GM19372 (cell line): ENCODE data around the gene CRTAC1.

Experiments
- ATAC-seq: cut with Tn5 transposase; IDR thresholded peaks from one replicate; pipeline ENCODE4 v1.9.1; 2021; ENCODE audit warnings: mild to moderate bottlenecking, low read depth, moderate library complexity; ENCODE audit not compliant: unreplicated experiment

Gene CRTAC1

DNA sequence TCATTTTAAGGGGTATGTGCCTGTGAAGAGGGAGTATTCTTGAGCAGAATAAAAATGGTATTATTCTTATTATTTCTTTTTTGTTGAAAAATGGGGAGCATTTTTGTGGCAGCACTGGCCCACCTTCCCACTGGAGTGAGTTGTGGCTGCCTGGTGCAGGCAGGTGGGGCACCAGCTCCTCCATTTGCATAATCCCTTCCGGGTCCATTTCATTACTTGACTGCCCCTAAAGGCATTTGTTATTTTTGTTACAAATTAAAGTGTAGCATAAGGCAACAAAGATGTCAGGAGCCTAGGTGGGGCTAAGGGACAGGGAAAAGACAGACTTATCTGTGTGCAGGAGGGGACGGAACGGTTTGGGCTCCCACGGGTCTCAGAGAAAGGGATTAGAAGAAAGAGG, 154.0 kb downstream of the CRTAC1 start:
- ATAC-seq = no peak

DNA sequence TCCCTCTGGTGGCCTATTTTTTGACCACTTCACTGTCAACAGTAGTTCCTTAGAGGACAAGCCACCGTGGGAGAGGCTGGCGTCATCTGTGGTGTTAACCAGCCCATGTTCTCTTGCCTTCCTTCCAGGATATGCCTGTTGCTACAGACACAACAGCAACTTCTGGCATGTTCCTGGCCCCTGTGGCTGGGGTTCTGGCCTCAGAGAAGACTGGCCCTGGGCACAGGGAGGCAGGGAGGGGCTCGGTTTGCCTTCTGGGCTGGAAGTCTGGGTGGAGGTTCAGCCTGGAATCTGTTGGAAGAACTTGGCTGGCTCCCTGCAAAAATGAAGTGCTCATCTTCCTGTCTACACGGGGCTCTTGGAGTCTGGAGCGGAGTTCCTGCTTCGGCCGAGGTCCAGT, 155.0 kb downstream of the CRTAC1 start:
- ATAC-seq = no peak

GRCh38 chr10:97874332-97874731, 156.1 kb downstream of the CRTAC1 start:
- no peak for ATAC-seq

DNA sequence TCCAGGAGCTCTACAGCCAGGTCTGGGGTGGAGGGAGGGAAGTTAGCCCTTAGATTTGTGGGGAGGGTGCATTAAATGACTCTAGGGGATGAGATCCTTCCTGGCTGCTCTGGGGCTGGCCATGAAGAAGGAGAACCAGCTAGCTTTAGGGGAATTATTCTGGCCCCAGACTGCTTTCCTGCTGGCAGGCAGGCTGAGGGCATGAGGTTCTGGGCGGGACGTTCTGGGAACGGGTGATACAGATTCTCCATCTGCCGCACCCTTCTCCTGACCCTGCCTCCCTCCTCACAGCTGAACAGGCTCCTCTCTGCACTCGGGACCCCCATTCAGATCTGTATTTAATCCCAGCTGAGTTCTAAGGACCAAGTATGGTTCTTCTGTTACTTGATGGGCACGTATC, 156.9 kb downstream of the CRTAC1 start:
- ATAC-seq = no peak

DNA sequence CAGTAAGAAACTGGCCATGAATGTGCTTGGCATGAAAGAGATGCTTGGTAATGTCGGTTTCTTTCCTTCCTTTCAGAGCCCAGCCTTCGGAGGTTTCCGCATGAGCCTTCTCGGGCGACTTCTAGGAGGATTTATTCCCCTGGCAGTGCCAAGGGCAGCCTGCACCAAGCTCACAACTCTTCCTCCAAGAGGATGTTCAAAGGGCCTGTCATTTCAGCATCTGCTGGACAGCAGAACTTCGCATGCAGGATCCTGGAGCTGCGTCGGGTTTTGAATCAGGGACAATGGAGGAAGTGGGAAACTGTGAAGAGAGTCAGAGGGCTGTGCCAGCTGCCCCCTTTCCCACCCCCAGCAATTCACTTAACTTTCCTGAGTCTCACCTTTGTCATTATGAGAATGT, 159.4 kb downstream of the CRTAC1 start:
- no peak for ATAC-seq

DNA sequence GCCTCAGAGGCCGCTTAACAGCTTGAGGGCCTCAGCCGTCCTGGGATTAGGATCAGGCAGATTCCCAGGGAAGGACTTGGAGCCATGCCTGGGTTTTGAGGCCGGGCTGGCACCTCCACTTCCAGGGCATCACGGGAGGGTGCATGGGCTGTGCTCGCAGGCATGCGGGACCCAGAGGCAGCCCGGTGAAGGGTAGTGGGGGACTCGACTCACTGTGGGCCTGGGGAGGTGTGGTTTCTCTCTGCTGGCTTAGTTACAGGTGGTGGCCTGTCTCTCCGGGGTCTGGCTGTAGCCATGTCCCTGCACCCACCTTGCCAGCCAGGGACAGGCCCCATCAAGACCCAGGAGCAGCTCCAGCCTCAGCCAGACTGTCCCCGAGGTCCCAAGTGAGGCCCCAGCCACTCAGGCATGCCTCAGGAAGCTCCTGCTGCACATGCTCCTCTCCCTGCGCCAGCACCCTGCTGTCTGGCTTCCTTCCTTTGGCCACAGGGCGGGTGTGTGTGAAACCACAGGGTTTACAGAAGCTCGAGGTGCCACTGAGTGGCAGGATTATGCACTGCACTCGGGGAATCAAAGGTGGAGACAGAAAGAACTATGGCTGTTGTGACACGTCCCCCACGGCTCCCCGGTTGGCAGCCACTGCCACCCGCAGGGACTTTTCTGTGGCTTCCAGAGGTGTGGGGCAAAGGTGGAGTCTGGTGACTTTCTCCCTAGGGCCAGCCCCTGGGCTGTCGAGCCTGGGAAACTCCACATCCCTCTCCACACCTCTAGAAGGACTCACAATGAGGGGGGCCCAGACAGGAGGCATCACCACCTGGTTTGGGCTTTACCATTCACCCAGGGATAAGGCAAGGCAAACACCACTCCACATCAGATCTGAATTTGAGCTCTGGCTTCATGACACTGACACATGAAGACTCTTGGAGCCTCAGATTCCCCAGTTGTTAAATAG, 161.1 kb downstream of the CRTAC1 start:
- peak; percentile 87 for ATAC-seq

DNA sequence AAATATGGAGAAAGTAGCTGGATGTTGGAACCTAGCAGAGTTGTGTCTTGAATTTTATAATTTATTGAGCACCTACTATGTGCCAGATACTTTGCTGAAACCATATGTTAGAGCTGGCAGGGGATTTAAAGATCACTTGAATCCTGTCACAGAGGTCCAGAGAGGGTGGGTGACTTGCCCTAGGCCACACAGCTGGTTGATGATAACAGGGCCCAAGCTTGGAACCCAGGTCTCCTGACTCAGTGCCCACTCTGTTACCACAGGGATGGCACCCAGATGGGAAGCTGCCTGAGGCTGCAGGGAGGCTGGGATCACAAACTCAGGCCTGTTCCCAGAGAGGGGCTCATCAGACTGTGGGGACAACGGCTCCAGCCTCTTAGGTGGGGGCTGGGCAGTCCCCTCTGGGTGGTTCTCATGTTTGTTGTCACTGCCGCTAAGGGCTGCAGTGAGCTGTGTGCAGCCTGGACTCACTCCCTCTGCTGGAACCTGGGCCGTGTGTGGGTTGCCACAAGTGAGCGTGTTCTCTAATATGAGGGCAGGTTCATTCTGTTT, 162.2 kb downstream of the CRTAC1 start:
- no peak for ATAC-seq

DNA sequence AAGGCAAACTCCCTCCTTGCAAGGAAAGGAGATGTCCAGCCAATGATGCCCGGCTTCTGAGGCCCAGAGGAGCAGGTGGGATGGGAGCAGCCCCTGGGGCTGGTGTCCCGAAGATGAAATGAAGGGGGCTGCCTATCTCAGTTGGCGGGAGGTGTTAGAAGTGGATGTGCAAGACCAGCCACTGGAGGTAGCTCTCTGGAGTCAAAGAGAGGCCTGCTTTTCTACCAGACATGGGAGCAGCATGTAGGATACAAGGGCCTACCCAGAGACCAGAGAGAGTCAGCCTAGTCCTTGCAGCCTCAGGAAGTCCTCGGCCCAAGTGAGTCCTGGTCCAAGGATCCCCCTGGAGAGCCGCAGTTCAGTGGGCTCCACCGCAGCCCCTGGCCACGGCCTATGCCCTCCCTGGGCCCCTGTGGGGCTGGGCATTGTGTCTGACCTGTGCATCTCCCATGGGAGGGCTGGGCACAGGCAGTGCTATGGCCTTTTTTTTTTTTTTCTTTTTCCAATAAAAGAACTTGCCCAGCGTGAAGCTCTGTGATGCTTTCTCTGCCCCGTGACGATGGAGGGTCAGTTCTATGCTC, 163.1 kb downstream of the CRTAC1 start:
- ATAC-seq = no peak

DNA sequence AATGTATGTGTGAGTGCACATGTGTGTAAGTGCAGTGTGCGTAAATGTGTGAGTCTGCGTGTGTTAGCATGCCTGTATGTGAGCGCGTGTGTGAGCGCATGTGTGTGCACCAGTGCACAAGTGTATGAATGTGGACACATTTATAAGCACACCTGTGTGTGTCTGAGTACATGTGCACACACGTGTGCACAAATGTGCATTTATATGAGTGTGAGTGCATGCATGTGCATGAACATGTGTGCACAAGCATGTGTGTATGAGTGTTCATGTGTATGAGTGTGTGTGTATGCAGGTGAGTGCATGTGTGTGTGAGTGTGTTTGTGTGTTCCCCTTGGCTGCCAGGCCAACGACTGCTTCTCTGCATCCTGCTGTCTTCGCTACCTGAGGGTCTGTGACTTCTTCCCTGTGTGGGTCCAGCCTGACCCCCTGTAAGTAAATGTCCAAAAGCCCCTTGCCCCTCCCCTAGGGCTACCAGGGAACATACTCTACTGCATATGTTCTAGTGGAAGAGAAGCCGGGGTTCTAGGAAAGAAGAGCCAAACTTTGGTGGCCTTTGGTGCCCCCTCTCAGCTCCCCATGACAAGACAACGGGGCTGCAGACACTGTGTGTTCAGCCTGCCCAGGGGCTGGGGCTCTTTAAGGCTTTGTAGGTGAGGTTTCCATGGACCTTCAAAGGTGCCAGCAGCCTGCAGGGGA, 163.7 kb downstream of the CRTAC1 start:
- no peak for ATAC-seq

- no peak for ATAC-seq
These were observed 164.9 kb downstream of the CRTAC1 start for GRCh38 chr10:97865488-97865887.

GRCh38 chr10:97863808-97864207, 166.6 kb downstream of the CRTAC1 start:
- no peak for ATAC-seq

GRCh38 chr10:97861924-97862323, 168.5 kb downstream of the CRTAC1 start:
- no peak for ATAC-seq

DNA sequence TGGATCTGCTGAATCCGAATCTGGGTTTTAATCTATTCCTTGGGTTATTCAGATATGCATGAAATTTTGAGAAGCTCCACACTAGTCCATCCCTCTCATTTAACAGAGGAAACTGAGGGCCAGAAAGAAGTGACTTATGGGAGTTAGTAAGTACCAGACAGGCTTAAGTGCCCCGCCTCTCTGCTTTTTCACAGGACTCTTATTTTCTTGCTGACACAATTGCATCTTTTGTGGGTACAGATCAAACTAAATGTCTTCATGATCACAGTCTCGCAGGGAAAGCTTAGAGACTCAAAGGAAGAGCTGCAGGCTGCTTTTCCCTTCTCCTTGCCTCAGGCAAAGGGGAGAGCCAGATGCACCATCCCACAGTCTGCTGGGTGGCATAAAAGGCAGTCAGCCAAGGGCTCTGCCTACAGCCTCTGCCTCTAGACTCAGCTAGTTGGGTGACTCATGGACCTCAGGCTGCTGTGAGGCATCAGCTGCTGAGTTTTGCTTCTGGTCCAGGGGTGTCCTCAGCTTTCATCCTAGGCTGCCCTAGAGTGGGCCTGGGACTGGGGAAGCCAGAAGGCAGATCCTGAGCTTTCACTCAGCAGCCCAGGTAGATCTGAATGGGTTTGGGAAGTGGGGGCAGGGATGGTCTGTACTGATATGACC, 169.2 kb downstream of the CRTAC1 start:
- no peak for ATAC-seq

- no peak for ATAC-seq
These were observed 172.4 kb downstream of the CRTAC1 start for GRCh38 chr10:97858001-97858439.

DNA sequence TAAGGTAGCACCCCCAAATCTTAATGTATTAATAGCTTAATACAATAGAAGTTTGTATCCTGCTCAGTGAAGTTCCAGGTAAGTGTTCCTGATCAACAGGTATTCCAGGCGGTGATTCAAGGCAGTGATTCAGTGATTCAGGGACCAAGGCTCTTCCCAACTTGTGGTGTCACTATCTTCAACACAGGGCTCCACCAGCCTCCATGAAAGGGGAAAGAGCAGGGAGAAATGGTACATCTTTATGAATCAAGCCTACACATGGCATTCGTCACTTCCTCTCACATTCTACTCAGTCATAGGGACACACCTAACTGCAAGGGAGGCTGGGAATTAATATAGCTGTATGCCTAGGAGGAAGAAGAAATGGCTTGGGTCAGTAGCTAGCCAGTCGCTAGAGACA, 175.7 kb downstream of the CRTAC1 start:
- no peak for ATAC-seq

DNA sequence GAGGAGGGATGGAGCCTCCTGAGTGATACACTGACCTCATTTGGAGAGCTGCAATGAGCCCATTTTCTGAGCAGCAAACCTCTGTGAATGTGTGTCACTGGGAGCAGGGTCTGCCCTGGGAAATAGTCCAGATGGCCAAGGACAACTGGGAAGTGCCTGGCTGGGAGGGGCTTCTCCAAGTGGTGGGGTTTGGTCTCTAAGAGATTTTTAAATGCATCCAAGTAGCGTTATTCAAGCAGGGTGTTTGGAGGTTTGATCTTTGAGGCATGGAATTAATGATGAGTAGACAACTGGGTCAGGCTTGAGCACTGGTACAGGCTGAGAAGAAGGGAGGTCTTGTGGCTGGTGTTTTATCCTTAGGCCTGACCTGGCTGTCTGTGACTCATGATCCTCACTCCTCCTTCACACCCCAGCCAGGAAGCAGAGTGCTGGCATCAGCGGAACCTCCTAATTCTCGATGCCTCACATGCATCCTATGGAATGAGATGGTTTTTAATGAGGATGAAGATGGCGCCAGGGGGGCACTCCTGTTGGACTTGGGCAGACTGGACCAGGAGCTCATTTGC, 177.5 kb downstream of the CRTAC1 start:
- no peak for ATAC-seq

DNA sequence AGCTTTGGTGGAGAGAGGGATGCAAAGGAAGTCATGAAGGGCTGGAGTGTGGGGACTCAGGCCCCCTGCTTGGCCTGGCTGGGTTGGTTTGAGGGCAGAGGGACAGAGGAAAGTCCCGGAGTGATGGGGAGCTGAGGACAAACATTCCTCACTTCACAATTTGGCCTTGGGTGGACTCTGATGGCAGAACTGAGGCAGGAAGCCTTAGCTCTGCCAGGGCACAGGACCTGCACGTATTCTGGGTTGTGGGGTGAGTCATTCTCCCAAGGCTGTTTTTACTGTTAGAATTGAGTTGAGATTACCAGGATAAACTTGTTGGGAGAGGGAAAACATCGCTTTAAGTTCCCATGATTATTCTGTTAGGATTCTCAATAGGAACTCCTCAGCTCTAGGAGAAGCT, 178.1 kb downstream of the CRTAC1 start:
- no peak for ATAC-seq

GRCh38 chr10:97851341-97852001, 178.9 kb downstream of the CRTAC1 start:
- ATAC-seq = no peak

DNA sequence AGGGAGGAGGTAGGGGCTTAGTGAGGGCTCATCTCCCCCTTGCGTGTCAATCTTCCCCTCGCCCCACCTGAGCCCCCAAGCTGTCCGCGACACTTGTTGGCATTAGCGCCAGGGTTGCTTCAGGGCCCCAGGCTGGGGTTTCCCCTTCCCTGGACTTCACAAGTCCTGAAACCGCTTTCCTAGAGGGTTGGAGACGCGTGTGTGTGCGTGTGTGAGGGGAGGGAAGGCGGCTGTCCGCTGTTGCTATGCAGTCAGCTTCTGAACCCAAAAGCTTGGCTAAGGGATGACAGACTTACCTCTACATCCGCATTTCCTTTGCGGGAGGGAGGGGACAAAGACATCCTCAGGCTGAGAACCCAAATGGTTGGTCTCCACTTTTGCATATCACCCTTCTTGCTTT, 180.0 kb downstream of the CRTAC1 start:
- ATAC-seq = no peak
